HG03175 (cell line): ENCODE results near the gene KIF26B.
"Not testable (repeated sequence)": the region's sequence is repeated elsewhere in the genome, so short reads cannot be mapped to it uniquely, and the experiment has no call there.

Experiments
- ATAC-seq: cut with Tn5 transposase; IDR thresholded peaks from one replicate; pipeline ENCODE4 v1.9.1; 2021; ENCODE audit warnings: mild to moderate bottlenecking, moderate library complexity; ENCODE audit not compliant: unreplicated experiment

The KIF26B gene

GRCh38 chr1:245707941-245708340, 553.2 kb downstream of the KIF26B start:
- ATAC-seq, result no peak

- no peak for ATAC-seq
These were observed 556.4 kb downstream of the KIF26B start for GRCh38 chr1:245710961-245711903.

DNA sequence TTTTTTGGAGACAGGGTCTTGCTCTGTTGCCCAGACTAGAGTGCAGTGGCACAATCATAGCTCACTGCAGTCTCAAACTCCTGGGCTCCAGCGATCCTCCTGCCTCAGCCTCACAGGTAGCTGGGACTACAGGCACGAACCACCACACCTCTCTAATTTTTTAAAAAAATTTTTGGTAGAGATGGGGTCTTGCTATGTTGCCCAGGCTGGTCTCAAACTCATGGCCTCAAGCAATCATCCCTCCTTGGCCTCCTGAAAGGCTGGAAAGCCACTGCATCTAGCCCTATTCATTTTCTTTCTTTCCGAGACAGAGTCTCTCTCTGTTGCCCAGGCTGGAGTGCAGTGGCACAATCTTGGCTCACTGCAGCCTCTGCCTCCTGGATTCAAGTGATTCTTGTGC, 559.2 kb downstream of the KIF26B start:
- not testable (repeated sequence) for ATAC-seq

DNA sequence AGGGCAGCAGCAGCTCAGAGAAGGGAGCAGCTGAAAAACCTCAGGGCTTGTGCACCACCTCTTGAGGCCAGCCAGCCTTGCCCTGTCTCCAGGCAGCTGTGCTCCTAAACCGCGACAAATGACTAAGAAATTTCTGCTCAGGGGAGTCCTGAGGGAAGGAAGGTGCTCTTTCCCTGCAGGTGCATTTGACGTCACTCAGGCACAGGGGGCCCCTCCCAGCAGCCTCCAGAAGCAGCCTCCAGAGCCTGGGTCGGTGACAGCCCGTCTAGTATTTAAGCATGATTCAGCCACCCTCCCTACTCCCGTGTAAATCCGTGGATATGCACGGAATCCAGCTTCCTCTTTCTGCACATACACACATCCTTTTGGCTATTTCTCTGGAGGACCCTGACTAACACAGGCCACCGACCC, 560.5 kb downstream of the KIF26B start:
- no peak for ATAC-seq

- no peak for ATAC-seq
These were observed 561.2 kb downstream of the KIF26B start for GRCh38 chr1:245715970-245716369.

GRCh38 chr1:245716561-245716960, 561.8 kb downstream of the KIF26B start:
- no peak for ATAC-seq

GRCh38 chr1:245717611-245718010, 562.8 kb downstream of the KIF26B start:
- ATAC-seq, result no peak

DNA sequence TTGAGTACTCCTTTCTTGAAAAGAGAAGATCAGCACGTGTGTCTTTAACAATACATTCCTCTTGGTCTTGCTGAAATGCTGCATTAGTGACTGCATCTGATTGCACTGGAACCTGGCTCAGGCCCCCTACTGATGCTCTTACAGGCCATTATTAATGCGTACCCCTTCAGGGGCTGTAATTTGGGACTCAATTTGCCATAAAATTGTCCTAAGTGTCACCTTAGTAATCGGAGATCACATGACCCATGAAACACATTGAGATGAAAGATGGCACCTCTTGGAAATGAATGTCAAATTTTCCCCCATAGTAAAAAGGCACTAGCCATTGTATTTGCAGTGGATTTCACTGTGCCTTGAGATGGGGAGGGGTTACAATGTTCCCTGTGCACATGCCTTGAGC, 563.3 kb downstream of the KIF26B start:
- no peak for ATAC-seq

DNA sequence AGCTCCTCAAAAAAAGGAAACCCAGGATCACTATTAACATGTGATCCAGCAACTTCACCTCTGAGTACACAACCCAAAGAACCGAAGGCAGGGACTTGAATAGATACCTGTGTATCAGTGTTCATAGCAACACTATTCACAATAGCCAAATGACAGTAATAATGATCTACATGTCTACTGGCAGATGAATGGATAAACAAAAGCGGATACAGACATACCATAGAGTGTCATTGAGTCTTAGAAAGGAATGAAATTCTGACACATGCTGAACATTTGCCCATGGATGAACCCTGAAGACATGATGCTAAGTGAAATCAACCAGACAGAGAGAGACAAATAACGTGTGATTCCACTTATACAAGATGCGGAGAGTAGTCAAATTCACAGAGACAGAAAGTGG, 564.2 kb downstream of the KIF26B start:
- ATAC-seq, result no peak

GRCh38 chr1:245721488-245721887, 566.7 kb downstream of the KIF26B start:
- no peak for ATAC-seq

GRCh38 chr1:245728035-245728434, 573.2 kb downstream of the KIF26B start:
- not testable (repeated sequence) for ATAC-seq

DNA sequence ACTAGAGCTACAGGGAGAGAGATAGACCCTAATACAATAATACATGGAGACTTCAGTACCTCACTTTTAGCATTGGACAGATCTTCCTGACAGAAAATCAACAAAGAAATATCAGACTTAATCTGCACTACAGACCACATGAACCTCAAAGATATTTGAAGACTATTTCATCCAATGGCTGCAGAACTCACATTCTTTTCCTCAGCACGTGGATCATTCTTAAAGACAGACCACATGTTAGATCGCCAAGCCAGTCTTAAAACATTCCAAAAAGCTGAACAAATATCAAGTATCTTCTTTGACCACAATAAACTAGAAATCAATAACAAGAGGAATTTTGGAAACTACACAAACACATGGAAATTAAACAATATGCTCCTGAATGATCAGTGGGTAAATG, 576.0 kb downstream of the KIF26B start:
- no peak for ATAC-seq

DNA sequence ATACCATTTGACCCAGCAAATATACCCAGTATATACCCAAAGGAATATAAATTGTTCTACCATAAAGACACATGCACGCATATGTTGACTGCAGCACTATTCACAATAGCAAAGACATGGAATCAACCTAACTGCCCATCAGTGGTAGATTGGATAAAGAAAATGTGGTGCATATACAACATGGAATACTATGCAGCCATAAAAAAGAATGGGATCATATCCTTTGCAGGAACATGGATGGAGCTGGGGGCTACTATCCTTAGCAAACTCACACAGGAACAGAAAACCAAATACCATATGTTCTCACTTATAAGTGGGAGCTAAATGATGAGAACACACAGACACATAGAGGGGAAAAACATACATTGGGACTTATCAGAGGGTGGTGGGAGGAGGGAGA, 585.6 kb downstream of the KIF26B start:
- not testable (repeated sequence) for ATAC-seq

DNA sequence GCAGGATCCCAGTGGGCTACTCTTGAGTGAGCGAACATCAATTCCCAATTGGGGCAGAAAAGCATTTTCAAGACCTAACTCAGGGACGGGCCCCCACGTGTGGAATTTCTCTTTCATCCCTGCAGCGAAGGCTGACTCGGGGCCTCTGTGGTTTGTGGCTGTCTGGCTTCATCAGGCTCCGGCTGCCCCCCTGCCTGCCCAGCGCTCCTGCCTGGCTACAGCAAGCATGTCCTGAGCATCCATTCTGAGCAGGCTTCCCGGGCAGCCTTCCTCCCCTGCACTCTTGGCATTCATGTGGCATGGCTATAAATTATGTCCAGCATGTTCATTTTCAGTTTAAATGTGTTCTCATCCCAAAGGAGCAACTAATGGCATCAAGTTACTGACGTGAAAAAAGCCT, 588.1 kb downstream of the KIF26B start:
- ATAC-seq, result no peak

DNA sequence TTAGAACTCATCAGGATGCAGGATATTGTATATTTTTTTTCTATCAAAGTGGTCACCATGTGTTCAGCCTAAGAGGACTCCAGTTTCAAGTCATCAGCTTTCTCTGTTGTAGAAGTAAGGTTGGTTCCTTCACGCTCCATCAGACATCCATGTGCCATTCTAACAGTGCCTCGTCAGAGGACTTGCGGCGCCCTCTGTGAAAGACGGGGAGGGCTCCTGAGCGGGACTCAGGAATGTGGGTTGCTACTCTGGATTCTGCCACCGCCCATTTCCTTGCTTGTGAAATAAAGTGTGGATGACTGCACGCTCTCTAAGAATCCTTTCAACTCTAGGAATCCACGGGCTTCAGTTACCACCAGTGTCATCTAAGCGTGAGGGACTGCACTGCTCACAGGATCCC, 593.5 kb downstream of the KIF26B start:
- no peak for ATAC-seq

GRCh38 chr1:245748646-245749045, 593.9 kb downstream of the KIF26B start:
- no peak for ATAC-seq

- no peak for ATAC-seq
These were observed 594.3 kb downstream of the KIF26B start for GRCh38 chr1:245749053-245749452.

- ATAC-seq, result no peak
These were observed 595.5 kb downstream of the KIF26B start for GRCh38 chr1:245750261-245750660.

GRCh38 chr1:245751116-245751515, 596.3 kb downstream of the KIF26B start:
- ATAC-seq, result no peak

GRCh38 chr1:245751726-245752470, 597.1 kb downstream of the KIF26B start:
- no peak for ATAC-seq

- no peak for ATAC-seq
These were observed 597.8 kb downstream of the KIF26B start for GRCh38 chr1:245752561-245752960.

DNA sequence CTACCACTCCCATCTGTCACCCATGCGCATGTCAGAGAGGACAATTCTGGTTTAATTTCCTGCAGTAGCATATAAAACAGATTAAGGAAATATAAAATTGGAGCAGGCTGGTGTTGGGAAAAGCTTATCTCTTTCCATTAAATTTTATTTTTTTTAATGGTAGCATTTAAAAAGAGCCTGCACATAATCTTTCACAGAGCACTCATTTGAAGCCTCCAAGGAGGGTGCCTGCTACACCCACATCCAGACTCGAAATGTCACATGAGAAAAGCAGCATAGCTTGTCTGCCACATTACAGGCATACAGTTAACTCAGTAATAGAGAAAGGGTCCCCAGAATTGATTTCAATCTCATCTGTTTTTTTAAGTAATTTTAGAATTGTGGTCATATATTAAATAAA, 599.0 kb downstream of the KIF26B start:
- no peak for ATAC-seq
